NCI-H2107 treated with DMSO at 0.1 percent for 48 hours (cell line): Measurements from ENCODE around the gene IREB2.
"Not testable (repeated sequence)": the region's sequence is repeated elsewhere in the genome, so short reads cannot be mapped to it uniquely, and the experiment has no call there.

Experiments
- DNase-seq: peaks from one replicate; lab custom pipeline; 2025; ENCODE audit not compliant: unreplicated experiment; lab: John Stamatoyannopoulos, UW

Gene IREB2

GRCh38 chr15:78431955-78432354, 6.1 kb upstream of the IREB2 start:
- no peak for DNase-seq

- DNase-seq: no peak
Observed at GRCh38 chr15:78432664-78433063, 5.4 kb upstream of the IREB2 start.

- no peak for DNase-seq
Observed at GRCh38 chr15:78434134-78434533, 3.9 kb upstream of the IREB2 start.

GRCh38 chr15:78434711-78435110, 3.3 kb upstream of the IREB2 start:
- DNase-seq: not testable (repeated sequence)

- DNase-seq: no peak
Observed at GRCh38 chr15:78437107-78437761, 782 bp upstream of the IREB2 start.

DNA sequence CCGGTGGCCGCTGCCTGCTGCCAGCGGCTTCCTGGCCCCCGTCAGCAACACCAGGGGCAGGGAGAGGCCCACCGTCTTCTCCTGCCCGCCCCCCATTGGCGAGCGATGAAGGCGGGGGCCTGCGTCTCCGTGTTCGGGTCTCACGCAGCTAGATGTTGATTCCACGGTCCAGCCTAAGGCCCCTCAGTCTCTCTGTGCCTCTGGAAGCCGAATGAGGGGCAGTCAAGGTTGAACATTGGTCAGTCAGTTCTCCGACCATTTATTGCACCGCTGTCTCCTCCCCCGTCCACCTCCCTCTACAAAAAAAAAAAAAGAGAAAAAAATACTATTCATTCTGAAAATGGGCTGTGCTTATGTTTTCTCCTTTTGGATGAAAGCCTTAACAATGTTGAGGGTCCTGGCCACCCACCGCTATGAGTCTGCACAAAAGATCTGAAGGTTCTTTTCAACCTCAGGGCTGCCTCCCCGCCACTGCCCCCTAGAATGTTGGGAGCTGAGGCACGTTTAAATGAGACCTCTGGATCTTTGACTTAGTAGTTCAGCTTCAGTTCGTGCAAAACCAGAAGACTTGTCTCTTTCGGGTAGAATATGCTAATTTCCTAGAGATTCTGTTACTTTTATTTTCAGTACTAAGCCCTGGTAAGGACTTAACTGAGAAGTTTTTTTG, 736 bp downstream of the IREB2 start:
- no peak for DNase-seq

DNA sequence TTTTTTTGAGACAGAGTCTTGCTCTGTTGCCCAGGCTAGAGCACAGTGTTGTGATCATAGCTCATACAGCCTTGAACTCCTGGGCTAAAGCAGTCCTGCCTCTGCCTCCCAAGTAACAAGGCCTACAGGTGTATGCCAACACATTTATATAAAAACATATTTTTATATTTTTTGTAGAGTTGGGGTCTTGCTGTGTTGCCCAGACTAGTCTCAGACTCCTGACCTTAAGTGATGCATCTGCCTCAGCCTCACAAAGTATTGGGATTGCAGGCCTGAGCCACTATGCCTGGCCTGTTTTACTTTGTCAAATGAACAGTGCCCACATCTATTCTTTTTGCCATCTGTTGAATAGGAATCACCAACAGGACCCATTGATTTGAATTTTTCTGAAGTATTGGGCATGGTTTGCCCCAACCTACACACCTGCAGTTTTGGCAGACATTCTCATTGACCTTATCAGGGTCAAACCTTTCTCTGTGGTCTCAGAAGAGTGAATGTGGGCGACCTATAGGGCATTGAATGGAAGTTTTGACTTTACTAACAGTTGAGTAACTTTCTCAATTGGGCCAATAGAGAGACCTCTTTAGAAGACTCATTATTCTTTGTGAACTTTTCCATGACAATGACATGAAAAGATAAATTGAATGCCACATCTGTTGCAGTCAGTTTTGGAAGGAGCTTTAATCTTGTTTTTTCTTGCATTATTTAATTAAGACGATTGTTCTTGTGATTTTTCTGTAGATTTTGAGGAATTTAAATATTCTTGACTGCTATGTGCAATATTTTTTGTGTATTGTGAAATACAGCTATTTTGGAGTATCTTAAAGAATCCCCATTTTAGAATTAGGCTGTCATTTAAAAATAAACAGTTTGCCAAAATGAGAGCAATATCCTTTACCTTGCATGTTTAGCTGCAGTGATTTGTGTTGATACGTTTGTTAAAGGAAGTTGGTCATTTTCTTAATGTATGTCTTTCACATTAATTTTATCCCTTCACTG, 2.7 kb downstream of the IREB2 start:
- no peak for DNase-seq

DNA sequence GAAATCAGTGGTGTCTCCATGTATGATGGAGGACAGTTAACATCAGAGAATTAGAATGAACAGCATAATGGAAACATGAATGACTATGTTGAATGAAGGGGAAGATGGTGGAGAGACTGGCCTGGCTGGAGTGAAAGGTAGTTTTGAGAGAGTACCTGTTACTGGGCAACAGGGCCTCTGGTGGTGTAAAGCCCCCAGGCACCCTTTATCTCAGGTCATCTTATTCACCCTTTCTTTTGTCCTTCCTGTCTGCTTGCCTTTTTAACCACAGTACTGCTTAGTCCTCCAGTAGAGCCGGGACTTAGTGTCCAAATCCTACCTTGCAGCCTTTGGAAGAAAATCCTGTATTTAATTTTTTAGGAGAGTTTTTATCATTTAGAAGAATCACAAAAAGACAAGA, 6.2 kb downstream of the IREB2 start:
- no peak for DNase-seq

GRCh38 chr15:78445875-78446274, 7.9 kb downstream of the IREB2 start:
- no peak for DNase-seq

DNA sequence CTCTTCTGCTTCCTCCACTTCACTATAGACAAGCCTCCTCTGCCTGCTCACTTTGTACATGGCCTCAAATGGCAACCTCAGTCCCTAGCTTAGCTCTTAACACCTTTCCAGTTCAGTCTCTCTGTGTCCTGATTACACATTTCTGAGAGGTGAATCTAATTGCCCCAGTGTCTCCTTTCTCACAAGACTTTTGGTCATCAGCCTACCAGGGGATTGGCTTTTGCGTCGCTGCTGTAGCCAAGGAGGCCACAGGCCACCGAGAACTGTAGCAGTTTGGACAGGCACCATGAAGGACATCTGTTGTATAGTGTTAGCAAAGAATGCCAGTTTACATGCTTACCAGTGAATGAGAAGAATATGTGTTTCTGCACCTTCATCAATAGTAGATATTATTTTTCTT, 8.5 kb downstream of the IREB2 start:
- DNase-seq: no peak

- no peak for DNase-seq
Observed at GRCh38 chr15:78448441-78449219, 10.6 kb downstream of the IREB2 start.

DNA sequence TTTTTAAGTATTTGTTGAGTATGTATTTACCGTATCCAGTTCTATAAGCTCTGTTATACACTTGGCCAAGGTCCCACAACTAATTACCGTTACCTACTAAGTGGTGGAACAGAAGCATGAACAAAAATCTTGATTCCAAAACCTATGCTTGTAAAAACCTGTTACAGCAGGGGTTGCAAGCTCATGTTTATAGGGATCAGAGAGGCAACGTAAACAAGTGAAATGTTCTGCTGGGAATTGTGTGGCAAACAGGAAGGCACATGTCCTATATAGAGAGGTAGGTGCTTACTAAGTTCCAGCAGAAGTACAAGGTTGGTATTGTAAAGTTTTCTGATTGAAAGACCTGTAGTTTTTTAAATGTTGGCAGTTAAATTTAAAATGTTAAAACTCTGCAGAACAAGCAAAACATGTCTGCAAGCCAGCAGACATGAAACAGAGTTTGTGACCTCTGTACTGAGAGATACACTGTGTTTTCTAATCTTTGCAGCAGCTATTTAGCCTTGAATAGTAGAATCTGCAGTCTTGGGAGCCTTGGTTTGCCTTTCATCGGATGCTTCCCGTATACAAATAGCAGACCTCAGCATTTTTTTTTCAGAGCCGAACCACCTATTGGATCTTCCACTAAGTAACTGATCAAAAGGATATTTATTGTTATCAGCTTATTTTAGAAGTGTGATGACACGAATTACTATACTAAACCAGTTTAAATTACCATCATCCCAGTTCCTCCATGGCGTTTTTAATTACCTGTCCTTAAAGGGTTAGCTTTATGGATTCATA, 11.4 kb downstream of the IREB2 start:
- DNase-seq: no peak

GRCh38 chr15:78450285-78450858, 12.4 kb downstream of the IREB2 start:
- DNase-seq: no peak

GRCh38 chr15:78452485-78452884, 14.5 kb downstream of the IREB2 start:
- no peak for DNase-seq

GRCh38 chr15:78453447-78453846, 15.4 kb downstream of the IREB2 start:
- DNase-seq: no peak

DNA sequence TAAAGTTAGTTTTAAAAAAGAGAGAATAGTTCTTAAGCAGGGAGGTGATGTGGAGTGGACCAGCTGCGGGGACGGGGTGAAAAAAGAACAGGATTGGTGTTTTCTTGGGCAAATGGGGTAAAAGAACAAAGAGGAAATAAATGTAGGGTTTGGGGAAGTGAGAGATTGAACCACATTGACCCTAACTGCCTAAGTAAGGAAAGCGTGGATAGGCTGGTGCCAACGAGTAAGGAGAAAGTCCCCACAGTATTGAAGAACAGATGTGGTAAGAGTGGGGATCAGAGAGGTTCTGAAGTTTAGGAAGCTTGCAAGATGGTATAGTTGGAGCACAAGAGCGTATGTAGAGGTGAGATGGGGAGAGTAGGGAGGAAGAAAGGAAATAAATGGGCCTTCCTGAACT, 17.0 kb downstream of the IREB2 start:
- no peak for DNase-seq

DNA sequence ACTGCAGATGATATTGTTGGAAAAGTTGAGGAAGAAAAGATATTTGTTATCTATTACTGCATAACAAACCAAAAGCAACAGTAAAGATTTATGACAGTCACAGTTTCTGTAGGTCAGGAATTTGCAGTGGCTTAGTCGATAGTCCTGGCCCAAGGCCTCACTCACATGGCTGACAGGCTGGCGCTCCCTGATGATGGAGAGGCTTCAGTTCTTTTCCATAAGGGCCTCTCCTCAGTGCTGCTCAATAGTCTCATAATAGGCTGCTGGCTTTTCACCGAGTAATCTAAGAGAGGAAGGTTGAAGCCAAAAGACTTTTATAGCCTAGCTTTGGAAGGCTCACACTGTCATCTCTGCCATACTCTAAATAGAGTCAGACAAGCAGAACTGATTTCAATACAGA, 17.7 kb downstream of the IREB2 start:
- DNase-seq: peak; percentile 27

GRCh38 chr15:78456426-78456825, 18.4 kb downstream of the IREB2 start:
- no peak for DNase-seq

DNA sequence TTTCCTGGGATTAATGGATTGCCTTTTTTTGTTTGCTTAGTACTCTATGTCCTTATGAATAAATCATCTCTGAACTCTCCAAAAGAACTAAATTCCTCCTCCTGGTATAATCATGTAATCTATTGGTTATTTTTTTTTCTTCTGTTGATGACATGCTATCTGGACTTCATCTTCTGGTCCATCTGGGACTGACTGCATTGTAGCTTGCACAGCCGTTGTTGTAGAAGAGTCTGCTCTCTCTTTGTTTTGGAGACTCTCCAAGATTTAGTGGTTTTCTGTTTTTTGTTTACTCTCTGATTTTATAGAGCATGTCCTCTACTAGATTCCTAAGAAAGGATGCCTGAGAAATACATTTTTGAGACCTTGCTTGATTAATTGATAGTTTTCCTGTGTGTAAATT, 19.1 kb downstream of the IREB2 start:
- no peak for DNase-seq

GRCh38 chr15:78460737-78461136, 22.7 kb downstream of the IREB2 start:
- DNase-seq: no peak
